T-cell (primary cell): Measurements from ENCODE around the gene SELENOT. TPM values are rescaled to one million over a fixed set of nuclear protein-coding genes. Genes with fewer than 3 reads are reported as not detected.

Experiments
- ATAC-seq, 4 experiments: fragments of 200-7000 bp in 3 of 4; fragments of 150-1000 bp in 1 of 4; cut with Tn5 transposase; replicated peaks in 1 of 4; 1 replicate in 3 of 4; 2 replicates in 1 of 4; pipeline ENCODE4 v1.10.0; 2021; ENCODE audit warnings: moderate library complexity in 3 of 4, mild to moderate bottlenecking in 2 of 4, moderate number of reproducible peaks in 1 of 4
- CTCF ChIA-PET, 2 donors: fragments of 300-600 bp; sonication (Branson Sonifier 250); formaldehyde crosslinking; loops; one replicate each; lab custom pipeline; 2022; ENCODE audit warnings: antibody characterized with exemption in 2 of 2; lab: Charles Lee
- POLR2A ChIA-PET, 2 donors: fragments of 300-600 bp; sonication (Branson Sonifier 250); formaldehyde crosslinking; loops; one replicate each; lab custom pipeline; 2022; ENCODE audit warnings: antibody characterized with exemption in 2 of 2; lab: Charles Lee
- DNase-seq, 35 experiments: peaks; one replicate each; pipeline versions ENCODE4 v3.0.0 to v3.0.0-alpha.2; 2013 to 2023
- H3K27ac ChIP-seq: one replicate; pipeline ENCODE4 v1.5.1; 2013; ENCODE audit warnings: low read length
- H3K27me3 ChIP-seq, 2 experiments: replicated peaks in 1 of 2; 1 replicate in 1 of 2; 2 replicates in 1 of 2; pipeline versions ENCODE4 v1.6.1 to v1.7.0; 2013; ENCODE audit warnings: low read length in 1 of 2, mixed read lengths in 1 of 2; ENCODE audit not compliant: control insufficient read depth in 2 of 2, insufficient read depth in 2 of 2; ENCODE audit errors: extremely low read depth in 1 of 2
- H3K36me3 ChIP-seq, 2 donors: 1 replicate in 1 of 2; 2 replicates in 1 of 2; pipeline versions ENCODE4 v1.6.1 to v1.7.0; 2013; ENCODE audit warnings: low read length in 1 of 2; ENCODE audit not compliant: control insufficient read depth in 2 of 2, insufficient read depth in 1 of 2; ENCODE audit errors: extremely low read depth in 1 of 2
- H3K4me1 ChIP-seq, 2 experiments: 1 replicate in 1 of 2; 2 replicates in 1 of 2; pipeline versions ENCODE4 v1.6.1 to v1.7.0; 2013; ENCODE audit warnings: low read length in 2 of 2, mixed read lengths in 1 of 2; ENCODE audit not compliant: insufficient read depth in 2 of 2, control insufficient read depth in 1 of 2; ENCODE audit errors: extremely low read depth in 1 of 2
- H3K4me3 ChIP-seq, 2 donors: 1 replicate in 1 of 2; 2 replicates in 1 of 2; pipeline versions ENCODE4 v1.5.1 to v1.7.0; 2013; ENCODE audit warnings: mild to moderate bottlenecking in 2 of 2, low read length in 1 of 2, moderate library complexity in 1 of 2; ENCODE audit not compliant: control insufficient read depth in 1 of 2; ENCODE audit errors: extremely low read depth in 1 of 2
- H3K9me3 ChIP-seq: 2 replicates; pipeline ENCODE4 v1.7.0; 2013
- H3K27ac Mint-ChIP-seq, 2 donors: one replicate each; pipeline ENCODE4 v1.8.0; 2020 to 2021; ENCODE audit warnings: mild to moderate bottlenecking in 2 of 2, mixed read lengths in 2 of 2
- H3K27me3 Mint-ChIP-seq, 2 donors: one replicate each; pipeline ENCODE4 v1.8.0; 2021 to 2022; ENCODE audit warnings: mixed read lengths in 2 of 2
- H3K36me3 Mint-ChIP-seq: one replicate; pipeline ENCODE4 v1.8.0; 2021; ENCODE audit warnings: mixed read lengths
- H3K4me1 Mint-ChIP-seq, 3 donors: one replicate each; pipeline ENCODE4 v1.8.0; 2020 to 2022; ENCODE audit warnings: mixed read lengths in 3 of 3, mild to moderate bottlenecking in 1 of 3
- H3K4me3 Mint-ChIP-seq, 3 donors: one replicate each; pipeline ENCODE4 v1.8.0; 2020 to 2022; ENCODE audit warnings: mild to moderate bottlenecking in 3 of 3, mixed read lengths in 3 of 3, moderate library complexity in 3 of 3
- H3K9me3 Mint-ChIP-seq, 3 donors: one replicate each; pipeline ENCODE4 v1.8.0; 2020 to 2022; ENCODE audit warnings: mixed read lengths in 3 of 3
- WGBS: methylation state at CpG from one replicate; pipeline ENCODE4 v1.1.5; 2013; ENCODE audit warnings: missing lambda C conversion rate; ENCODE audit not compliant: insufficient coverage; 5-methylcytosine and 5-hydroxymethylcytosine counted together
- total RNA-seq, 35 experiments: library from RNA in 6 of 35; stranded (reverse) in 6 of 35; fragments of 120-200 nt in 1 of 35; gene quantifications; one replicate each; pipeline versions ENCODE4 v1.2.1 to v1.2.4 and lab custom pipeline; 2013 to 2026

The SELENOT gene
- total RNA-seq, 5 donors from 2014 or later (not counting 1 experiment from before 2014, with no cell fraction given), result 64.1 to 85.9 (median 70.3) TPM

- Histone ChIP-seq H3K9me3 (no peaks in the 10 kb centered on the region), H3K4me1 (peaks cover 6 to 20% of the 10 kb centered on the region in 2 experiments), H3K36me3 (peaks cover 0 to 13% of the 10 kb centered on the region in 2 donors), H3K27ac (peak overlapping the region; percentile 76), H3K27me3 (no peaks in the 10 kb centered on the region), H3K4me3 (no peak overlapping the region)
- Mint-ChIP-seq H3K9me3 (no peaks in the 10 kb centered on the region), H3K36me3 (peaks cover 8% of the 10 kb centered on the region), H3K27ac (peak overlapping the region; percentile 74 to 83), H3K27me3 (no peaks in the 10 kb centered on the region), H3K4me1 (peaks cover 27 to 40% (median 29%) of the 10 kb centered on the region in 3 donors), H3K4me3 (peak overlapping the region in 1 of 3 donors; percentile 41)
- ChIA-PET POLR2A (interaction anchor here in 1 of 2 donors (0.6 to 1.0 kb wide), 12 partner anchors 22 to 1108 kb away, joined by 3 to 21 read pairs (median 6); partner anchors contain the start of genes ERICH6 and SIAH2), CTCF (interaction anchor here (0.6 to 0.7 kb wide), 2 partner anchors 68 to 201 kb away, joined by 3 to 6 read pairs; partner anchors contain the start of gene ERICH6 (in 1 of the 2))
- WGBS, result 63% methylated on average over 5 of the region's 6 CpGs
- ATAC-seq (peak in 2 of 4 experiments; percentile 24 to 28), DNase-seq (no peak)
Measured at GRCh38 chr3:150635076-150635475, 32.0 kb downstream of the SELENOT start.

GRCh38 chr3:150635526-150635925, 32.4 kb downstream of the SELENOT start:
- Histone ChIP-seq H3K4me1 (peaks cover 6 to 20% of the 10 kb centered on the region in 2 experiments), H3K27me3 (no peaks in the 10 kb centered on the region), H3K4me3 (no peak overlapping the region), H3K27ac (peak overlapping the region; percentile 76), H3K9me3 (no peaks in the 10 kb centered on the region), H3K36me3 (peaks cover 0 to 11% of the 10 kb centered on the region in 2 donors)
- DNase-seq (peak in 1 of 35 experiments; percentile 57), ATAC-seq (peak; percentile 64 to 90 (median 76))
- ChIA-PET CTCF (interaction anchor here (0.5 to 0.7 kb wide), 3 partner anchors 68 to 717 kb away, joined by 3 to 6 read pairs (median 4); partner anchors contain the start of gene ERICH6 (in 1 of the 2)), POLR2A (interaction anchor here in 1 of 2 donors (0.6 to 1.0 kb wide), 11 partner anchors 23 to 1109 kb away, joined by 3 to 21 read pairs (median 7); partner anchors contain the start of genes ERICH6 and SIAH2)
- no CpG with 5 or more reads among the region's 1 CpG for WGBS
- H3K27ac Mint-ChIP-seq, result peak overlapping the region; percentile 74 to 83
- peaks cover 7% of the 10 kb centered on the region for H3K36me3 Mint-ChIP-seq
- H3K27me3 Mint-ChIP-seq, result no peaks in the 10 kb centered on the region
- peak overlapping the region; percentile 2 to 41 (median 2) for H3K4me3 Mint-ChIP-seq
- H3K9me3 Mint-ChIP-seq, result no peaks in the 10 kb centered on the region
- peaks cover 27 to 40% (median 29%) of the 10 kb centered on the region in 3 donors for H3K4me1 Mint-ChIP-seq

- ChIA-PET CTCF (no interaction called here), POLR2A (interaction anchor here in 1 of 2 donors (0.6 kb wide), 1 partner anchor 66 kb away, joined by 6 read pairs; no protein-coding TSS in a partner anchor)
- H3K27me3 Mint-ChIP-seq, result no peaks in the 10 kb centered on the region
- Histone ChIP-seq H3K4me3 (no peak overlapping the region), H3K9me3 (no peaks in the 10 kb centered on the region), H3K27me3 (no peaks in the 10 kb centered on the region), H3K4me1 (peaks cover 6 to 20% of the 10 kb centered on the region in 2 experiments), H3K27ac (peak overlapping the region; percentile 76), H3K36me3 (peaks cover 0 to 6% of the 10 kb centered on the region in 2 donors)
- peaks cover 27 to 40% (median 29%) of the 10 kb centered on the region in 3 donors for H3K4me1 Mint-ChIP-seq
- H3K4me3 Mint-ChIP-seq, result no peak overlapping the region
- ATAC-seq (peak in 1 of 4 experiments; percentile 19), DNase-seq (no peak)
- WGBS, result 91% methylated on average over 3 of the region's 5 CpGs
- peak overlapping the region; percentile 50 to 83 for H3K27ac Mint-ChIP-seq
- H3K9me3 Mint-ChIP-seq, result no peaks in the 10 kb centered on the region
- peaks cover 5% of the 10 kb centered on the region for H3K36me3 Mint-ChIP-seq
Measured at GRCh38 chr3:150636258-150636657, 33.1 kb downstream of the SELENOT start.

GRCh38 chr3:150639262-150639661, 36.1 kb downstream of the SELENOT start:
- peaks cover 25 to 33% (median 26%) of the 10 kb centered on the region in 3 donors for H3K4me1 Mint-ChIP-seq
- no peak for DNase-seq
- H3K4me3 Mint-ChIP-seq, result no peak overlapping the region
- H3K27ac ChIP-seq, result peak overlapping the region; percentile 12
- peaks cover 0 to 3% of the 10 kb centered on the region in 2 experiments for H3K27me3 ChIP-seq
- ChIA-PET CTCF (interaction anchor here in 1 of 2 donors (0.6 kb wide), 1 partner anchor 968 kb away, joined by 3 read pairs; no protein-coding TSS in a partner anchor), POLR2A (no interaction called here)
- H3K36me3 ChIP-seq, result no peaks in the 10 kb centered on the region
- no peak overlapping the region for H3K4me3 ChIP-seq
- no peaks in the 10 kb centered on the region for H3K36me3 Mint-ChIP-seq
- no peak for ATAC-seq
- H3K27ac Mint-ChIP-seq, result no peak overlapping the region
- H3K27me3 Mint-ChIP-seq, result peaks cover 3 to 10% of the 10 kb centered on the region in 2 donors
- H3K4me1 ChIP-seq, result peaks cover 6 to 20% of the 10 kb centered on the region in 2 experiments
- no peaks in the 10 kb centered on the region for H3K9me3 ChIP-seq
- no peaks in the 10 kb centered on the region for H3K9me3 Mint-ChIP-seq
- no CpG with 5 or more reads among the region's 5 CpGs for WGBS

GRCh38 chr3:150640256-150640655, 37.1 kb downstream of the SELENOT start:
- Histone ChIP-seq H3K27ac (no peak overlapping the region), H3K27me3 (peaks cover 0 to 3% of the 10 kb centered on the region in 2 experiments), H3K36me3 (no peaks in the 10 kb centered on the region), H3K4me1 (peaks cover 6 to 16% of the 10 kb centered on the region in 2 experiments), H3K9me3 (no peaks in the 10 kb centered on the region), H3K4me3 (no peak overlapping the region)
- WGBS, result 100% methylated on average over 2 of the region's 12 CpGs
- no peak for DNase-seq
- peaks cover 15 to 23% (median 16%) of the 10 kb centered on the region in 3 donors for H3K4me1 Mint-ChIP-seq
- ChIA-PET CTCF (no interaction called here), POLR2A (no interaction called here)
- no peaks in the 10 kb centered on the region for H3K9me3 Mint-ChIP-seq
- peaks cover 3 to 10% of the 10 kb centered on the region in 2 donors for H3K27me3 Mint-ChIP-seq
- no peaks in the 10 kb centered on the region for H3K36me3 Mint-ChIP-seq
- ATAC-seq, result no peak
- H3K4me3 Mint-ChIP-seq, result no peak overlapping the region
- H3K27ac Mint-ChIP-seq, result no peak overlapping the region

GRCh38 chr3:150653110-150653561, 50.0 kb downstream of the SELENOT start:
- H3K27ac Mint-ChIP-seq, result no peak overlapping the region
- no peak overlapping the region for H3K27ac ChIP-seq
- no peaks in the 10 kb centered on the region for H3K9me3 ChIP-seq
- H3K36me3 ChIP-seq, result no peaks in the 10 kb centered on the region
- no peaks in the 10 kb centered on the region for H3K9me3 Mint-ChIP-seq
- WGBS, result 77% methylated on average over 3 of the region's 4 CpGs
- ChIA-PET POLR2A (no interaction called here), CTCF (no interaction called here)
- no peaks in the 10 kb centered on the region for H3K4me1 ChIP-seq
- H3K4me1 Mint-ChIP-seq, result no peaks in the 10 kb centered on the region
- ATAC-seq (no peak), DNase-seq (no peak)
- H3K27me3 Mint-ChIP-seq, result no peaks in the 10 kb centered on the region
- H3K36me3 Mint-ChIP-seq, result no peaks in the 10 kb centered on the region
- no peak overlapping the region for H3K4me3 ChIP-seq
- no peaks in the 10 kb centered on the region for H3K27me3 ChIP-seq
- H3K4me3 Mint-ChIP-seq, result no peak overlapping the region
